WTC11 (cell line): ENCODE data around the gene HOXA5.

Experiments
- CDX4 ChIP-seq: fragments of 250-450 bp; sonication (Bioruptor Pico); IDR thresholded peaks from 2 replicates; pipeline ENCODE4 v1.9.0; 2021; ENCODE audit warnings: moderate library complexity, mild to moderate bottlenecking, inconsistent platforms, borderline replicate concordance
- CTCF ChIP-seq: fragments of 200-600 bp; IDR thresholded peaks from 2 replicates; pipeline ENCODE4 v1.8.0; 2022; ENCODE audit warnings: antibody characterized with exemption
- FOXK1 ChIP-seq: sonication (generic); formaldehyde crosslinking; IDR thresholded peaks from 2 replicates; pipeline ENCODE4 v1.8.0; 2022; ENCODE audit warnings: mild to moderate bottlenecking, moderate library complexity, missing genetic modification reagents
- SMAD3 ChIP-seq: sonication (generic); formaldehyde crosslinking; IDR thresholded peaks from 2 replicates; pipeline ENCODE4 v1.8.0; 2022; ENCODE audit warnings: missing genetic modification reagents, mild to moderate bottlenecking, borderline replicate concordance
- SP1 ChIP-seq: sonication (generic); formaldehyde crosslinking; conservative IDR thresholded peaks from 2 replicates; pipeline ENCODE4 v1.8.1; 2022; ENCODE audit warnings: missing genetic modification reagents
- ZNF138 ChIP-seq: sonication (generic); formaldehyde crosslinking; conservative IDR thresholded peaks from 2 replicates; pipeline ENCODE4 v1.8.1; 2022; ENCODE audit warnings: mild to moderate bottlenecking, moderate library complexity, missing genetic modification reagents
- TF ChIP-seq, protein P1 (sequence below): sonication (generic); formaldehyde crosslinking; IDR thresholded peaks from 2 replicates; pipeline ENCODE4 v1.8.0; 2022; ENCODE audit warnings: mild to moderate bottlenecking, missing genetic modification reagents
- TF ChIP-seq, protein P2 (sequence below): sonication (generic); formaldehyde crosslinking; IDR thresholded peaks from 2 replicates; pipeline ENCODE4 v1.8.0; 2023; ENCODE audit warnings: missing genetic modification reagents

GRCh38 chr7:27192546-27193334 lies 49.3 kb upstream of the HOXA5 start:
- TF ChIP-seq CTCF (no peak), SP1 (no peak), ZNF138 (no peak), FOXK1 (CRISPR knock-in tag) (no peak), SMAD3 (CRISPR knock-in tag) (no peak), CDX4 (no peak)
- TF ChIP-seq, protein P1, sequence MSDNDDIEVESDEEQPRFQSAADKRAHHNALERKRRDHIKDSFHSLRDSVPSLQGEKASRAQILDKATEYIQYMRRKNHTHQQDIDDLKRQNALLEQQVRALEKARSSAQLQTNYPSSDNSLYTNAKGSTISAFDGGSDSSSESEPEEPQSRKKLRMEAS (CRISPR knock-in tag) = no peak
- TF ChIP-seq, protein P2, sequence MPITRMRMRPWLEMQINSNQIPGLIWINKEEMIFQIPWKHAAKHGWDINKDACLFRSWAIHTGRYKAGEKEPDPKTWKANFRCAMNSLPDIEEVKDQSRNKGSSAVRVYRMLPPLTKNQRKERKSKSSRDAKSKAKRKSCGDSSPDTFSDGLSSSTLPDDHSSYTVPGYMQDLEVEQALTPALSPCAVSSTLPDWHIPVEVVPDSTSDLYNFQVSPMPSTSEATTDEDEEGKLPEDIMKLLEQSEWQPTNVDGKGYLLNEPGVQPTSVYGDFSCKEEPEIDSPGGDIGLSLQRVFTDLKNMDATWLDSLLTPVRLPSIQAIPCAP (CRISPR knock-in tag) = no peak
